Mesenchymal stem cell (in vitro differentiated cells and primary cell): ENCODE measurements around the gene RAB22A.

Source experiments
- DNase-seq: peaks from one replicate; pipeline ENCODE4 v3.0.0-alpha.2; 2013
- H2AFZ ChIP-seq: one replicate; pipeline ENCODE4 v1.6.1; 2013; ENCODE audit warnings: low read depth, mild to moderate bottlenecking, control low read depth, inconsistent platforms, low read length, moderate library complexity
- H2AK5ac ChIP-seq: 2 replicates; pipeline ENCODE4 v1.6.1; 2013; ENCODE audit warnings: low read length, moderate library complexity, mild to moderate bottlenecking, inconsistent platforms; ENCODE audit not compliant: severe bottlenecking
- H2BK120ac ChIP-seq: one replicate; pipeline ENCODE4 v1.6.1; 2013; ENCODE audit warnings: low read depth, mild to moderate bottlenecking, inconsistent platforms, low read length, moderate library complexity
- H2BK12ac ChIP-seq, 2 experiments: one replicate each; pipeline ENCODE4 v1.6.1; 2013; ENCODE audit warnings: inconsistent platforms in 2 of 2, low read length in 2 of 2, mild to moderate bottlenecking in 2 of 2, moderate library complexity in 2 of 2, control low read depth in 1 of 2
- H2BK15ac ChIP-seq: one replicate; pipeline ENCODE4 v1.6.1; 2013; ENCODE audit warnings: mild to moderate bottlenecking, low read depth, inconsistent platforms; ENCODE audit not compliant: poor library complexity, severe bottlenecking
- H2BK5ac ChIP-seq: 2 replicates; pipeline ENCODE4 v1.6.1; 2013; ENCODE audit warnings: low read depth, mild to moderate bottlenecking, low read length, control low read depth, inconsistent platforms; ENCODE audit not compliant: poor library complexity, severe bottlenecking
- H3K14ac ChIP-seq, 2 experiments: one replicate each; pipeline ENCODE4 v1.6.1; 2013; ENCODE audit warnings: inconsistent platforms in 2 of 2, low read length in 2 of 2, control low read depth in 1 of 2, mild to moderate bottlenecking in 1 of 2, moderate library complexity in 1 of 2
- H3K18ac ChIP-seq, 2 experiments: one replicate each; pipeline ENCODE4 v1.6.1; 2013; ENCODE audit warnings: inconsistent platforms in 2 of 2, low read length in 2 of 2, control low read depth in 1 of 2, low read depth in 1 of 2, mild to moderate bottlenecking in 1 of 2
- H3K23ac ChIP-seq, 2 experiments: one replicate each; pipeline ENCODE4 v1.6.1; 2013; ENCODE audit warnings: inconsistent platforms in 2 of 2, low read length in 2 of 2, mild to moderate bottlenecking in 2 of 2, moderate library complexity in 2 of 2, control low read depth in 1 of 2
- H3K27ac ChIP-seq: 2 replicates; pipeline ENCODE4 v1.5.1; 2013; ENCODE audit warnings: mild to moderate bottlenecking, moderate library complexity, low read length, control low read depth, inconsistent platforms; ENCODE audit not compliant: poor library complexity, severe bottlenecking
- H3K27me3 ChIP-seq, 2 experiments: 2 replicates each; pipeline versions ENCODE4 v1.6.1 to v1.7.0; 2013; ENCODE audit warnings: low read length in 2 of 2, mild to moderate bottlenecking in 2 of 2, moderate library complexity in 2 of 2, control low read depth in 1 of 2, inconsistent platforms in 1 of 2; ENCODE audit not compliant: control insufficient read depth in 1 of 2, insufficient read depth in 1 of 2
- H3K36me3 ChIP-seq, 2 experiments: 2 replicates each; pipeline versions ENCODE4 v1.6.1 to v1.7.0; 2013; ENCODE audit warnings: low read length in 2 of 2, control low read depth in 1 of 2, inconsistent platforms in 1 of 2, low read depth in 1 of 2, mild to moderate bottlenecking in 1 of 2; ENCODE audit not compliant: insufficient read depth in 2 of 2, control insufficient read depth in 1 of 2
- H3K4ac ChIP-seq, 2 experiments: one replicate each; pipeline ENCODE4 v1.6.1; 2013; ENCODE audit warnings: inconsistent platforms in 2 of 2, low read length in 2 of 2, mild to moderate bottlenecking in 2 of 2, moderate library complexity in 2 of 2, control low read depth in 1 of 2, low read depth in 1 of 2
- H3K4me1 ChIP-seq: 2 replicates; pipeline ENCODE4 v1.6.1; 2013; ENCODE audit warnings: low read depth, low read length, control low read depth; ENCODE audit not compliant: control insufficient read depth, insufficient read depth
- H3K4me2 ChIP-seq: 2 replicates; pipeline ENCODE4 v1.6.1; 2013; ENCODE audit warnings: low read length, mild to moderate bottlenecking, inconsistent platforms; ENCODE audit not compliant: poor library complexity, severe bottlenecking
- H3K4me3 ChIP-seq, 2 experiments: 2 replicates each; pipeline versions ENCODE4 v1.5.1 to v1.7.0; 2013; ENCODE audit warnings: low read length in 2 of 2, mild to moderate bottlenecking in 2 of 2, control low read depth in 1 of 2, low read depth in 1 of 2; ENCODE audit not compliant: insufficient read depth in 1 of 2
- H3K79me1 ChIP-seq: replicated peaks from 2 replicates; pipeline ENCODE4 v1.6.1; 2013; ENCODE audit warnings: mild to moderate bottlenecking, control low read depth, low read length, inconsistent platforms; ENCODE audit not compliant: poor library complexity, severe bottlenecking
- H3K9ac ChIP-seq: 2 replicates; pipeline ENCODE4 v1.7.0; 2013; ENCODE audit warnings: mild to moderate bottlenecking, low read length, moderate library complexity
- H3K9me3 ChIP-seq: 2 replicates; pipeline ENCODE4 v1.7.0; 2013; ENCODE audit warnings: mild to moderate bottlenecking, low read length; ENCODE audit not compliant: control insufficient read depth
- H4K8ac ChIP-seq: one replicate; pipeline ENCODE4 v1.6.1; 2013; ENCODE audit warnings: inconsistent platforms, mild to moderate bottlenecking, low read length, moderate library complexity
- H4K91ac ChIP-seq: one replicate; pipeline ENCODE4 v1.6.1; 2013; ENCODE audit warnings: mild to moderate bottlenecking, low read length, inconsistent platforms
- WGBS: methylation state at CpG from one replicate; pipeline ENCODE4 v1.1.7; 2013; ENCODE audit warnings: mixed read lengths; 5-methylcytosine and 5-hydroxymethylcytosine counted together

Gene RAB22A

DNA sequence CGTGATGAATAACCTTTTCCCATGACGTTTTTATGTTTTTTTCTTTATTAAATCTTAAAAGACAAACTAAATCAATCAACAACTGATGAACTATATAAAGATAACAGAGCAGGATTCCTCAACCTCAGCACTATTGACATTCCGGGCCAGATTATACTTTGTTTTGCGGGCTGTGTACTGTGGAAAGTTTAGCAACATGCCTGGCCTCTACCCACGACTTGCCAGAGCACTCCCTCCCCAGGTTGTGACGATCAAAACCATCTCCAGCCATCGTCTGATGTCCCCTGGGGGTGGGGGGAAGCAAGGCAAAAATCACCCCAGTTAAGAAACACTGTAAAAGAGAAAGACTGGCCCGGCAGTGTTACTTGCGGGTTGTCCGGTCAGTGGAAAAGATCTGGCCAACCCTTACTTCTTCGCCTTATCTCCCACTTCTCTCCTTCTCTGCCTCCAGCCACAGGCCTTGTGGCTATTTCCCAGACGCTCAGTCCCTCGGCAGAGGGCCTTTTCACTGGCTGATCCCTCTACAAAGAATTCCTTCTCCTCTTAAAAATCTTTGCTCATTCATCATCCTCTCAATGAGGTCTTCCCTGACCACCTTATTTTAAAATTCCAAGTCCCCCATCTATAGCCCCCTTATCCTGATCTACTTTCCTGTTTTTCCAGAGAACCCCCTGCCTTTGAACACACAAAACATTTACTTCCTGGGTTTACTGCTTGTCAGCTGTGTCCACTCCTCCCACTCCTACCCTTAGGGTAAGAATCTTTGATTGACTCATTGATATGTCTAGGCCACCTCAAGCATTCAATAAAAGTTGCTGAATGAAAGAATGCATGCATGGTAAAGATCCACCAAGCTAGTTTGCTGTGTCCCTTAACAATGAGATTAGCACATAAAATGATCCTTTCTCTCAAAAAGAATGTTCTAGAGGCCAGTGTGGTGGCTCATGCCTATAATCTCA, 14.7 kb upstream of the RAB22A start:
- H3K27me3 ChIP-seq, result no peaks in the 10 kb centered on the region
- no peak overlapping the region for H4K91ac ChIP-seq
- no peak overlapping the region for H2BK15ac ChIP-seq
- H3K14ac ChIP-seq, result no peak overlapping the region
- H3K79me1 ChIP-seq, result peaks cover 31% of the 10 kb centered on the region
- H2BK12ac ChIP-seq, result peak overlapping the region in 1 of 2 experiments; percentile 54
- H3K4me1 ChIP-seq, result peaks cover 4% of the 10 kb centered on the region
- H3K36me3 ChIP-seq, result peaks cover 0 to 3% of the 10 kb centered on the region in 2 experiments
- no peak overlapping the region for H2AFZ ChIP-seq
- peak overlapping the region in 1 of 2 experiments; percentile 48 for H3K18ac ChIP-seq
- DNase-seq, result no peak
- no peak overlapping the region for H2AK5ac ChIP-seq
- H3K9ac ChIP-seq, result no peak overlapping the region
- peak overlapping the region in 1 of 2 experiments; percentile 58 for H3K4ac ChIP-seq
- no peak overlapping the region for H2BK120ac ChIP-seq
- no peak overlapping the region for H3K23ac ChIP-seq
- no peak overlapping the region for H4K8ac ChIP-seq
- H3K4me3 ChIP-seq, result peak overlapping the region in 1 of 2 experiments; percentile 33
- no peak overlapping the region for H3K27ac ChIP-seq
- no peak overlapping the region for H2BK5ac ChIP-seq
- no peak overlapping the region for H3K4me2 ChIP-seq
- no peaks in the 10 kb centered on the region for H3K9me3 ChIP-seq
- 70% methylated on average over 13 of the region's 13 CpGs for WGBS

DNA sequence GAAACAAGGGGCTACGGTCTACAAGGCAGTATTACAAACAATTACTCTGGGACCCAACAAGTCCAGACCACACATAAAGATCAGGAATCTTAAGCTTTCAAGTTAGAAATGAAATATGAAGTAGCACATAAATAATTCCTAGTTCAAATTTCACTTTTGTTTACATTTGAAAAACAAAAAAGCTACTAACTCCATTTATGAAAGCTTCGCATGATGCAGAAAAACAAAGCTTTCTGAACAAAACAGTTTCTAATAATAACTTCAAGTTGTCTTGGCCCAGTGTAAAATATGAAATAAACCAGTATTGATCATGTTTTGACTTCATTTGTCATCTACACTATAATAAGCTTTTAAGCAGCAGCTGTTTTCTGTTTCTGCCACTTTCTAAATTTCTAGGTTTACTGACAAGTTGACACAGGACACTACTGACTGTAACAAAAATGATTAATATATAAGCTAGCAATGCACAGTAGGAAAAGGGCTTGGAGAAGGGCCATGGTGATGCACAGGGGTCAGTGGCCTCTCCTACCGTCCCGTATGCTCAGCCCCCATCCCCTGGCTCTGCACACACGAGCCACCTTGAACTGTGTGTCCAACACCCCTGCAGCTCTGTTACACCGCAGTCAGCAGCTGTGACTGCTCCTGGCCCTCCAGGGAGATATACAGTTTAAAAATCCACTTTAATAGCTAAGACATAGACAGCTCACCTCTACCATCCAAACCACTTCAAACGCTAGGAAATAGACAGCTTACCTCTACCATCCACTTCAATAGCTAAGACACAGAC, 13.3 kb upstream of the RAB22A start:
- Histone ChIP-seq H2BK12ac (no peak overlapping the region), H2BK5ac (no peak overlapping the region), H3K27me3 (no peaks in the 10 kb centered on the region), H3K14ac (no peak overlapping the region), H2AK5ac (no peak overlapping the region), H3K36me3 (peaks cover 0 to 7% of the 10 kb centered on the region in 2 experiments), H3K79me1 (peaks cover 32% of the 10 kb centered on the region), H2AFZ (no peak overlapping the region), H3K4me1 (peaks cover 4% of the 10 kb centered on the region), H3K4me2 (no peak overlapping the region), H3K9me3 (no peaks in the 10 kb centered on the region), H3K18ac (no peak overlapping the region), H3K9ac (no peak overlapping the region), H3K23ac (no peak overlapping the region), H3K4ac (no peak overlapping the region), H4K8ac (no peak overlapping the region), H2BK15ac (no peak overlapping the region), H4K91ac (no peak overlapping the region), H3K4me3 (no peak overlapping the region), H3K27ac (no peak overlapping the region), H2BK120ac (no peak overlapping the region)
- DNase-seq, result no peak
- 93% methylated on average over 5 of the region's 7 CpGs for WGBS

DNA sequence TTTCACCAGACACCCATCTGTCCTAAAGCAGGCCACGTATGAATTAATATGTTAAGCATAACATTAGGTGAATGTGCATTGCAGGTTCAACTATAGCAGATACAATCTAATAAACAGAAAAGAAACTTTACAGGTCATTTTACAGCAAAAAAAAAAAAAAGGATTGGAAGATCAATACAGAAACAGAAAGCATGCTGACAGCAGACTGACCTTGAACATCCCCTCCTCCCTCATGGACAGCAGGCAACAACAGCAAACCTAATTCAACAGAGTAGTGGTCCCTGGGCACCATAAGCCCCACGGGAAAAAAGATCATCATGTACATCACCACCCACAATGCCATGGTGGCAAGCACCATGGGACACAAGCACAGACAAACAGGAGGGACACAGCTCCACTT, 12.1 kb upstream of the RAB22A start:
- Histone ChIP-seq H2BK5ac (no peak overlapping the region), H3K79me1 (peaks cover 41% of the 10 kb centered on the region), H3K23ac (no peak overlapping the region), H2BK15ac (no peak overlapping the region), H2AFZ (no peak overlapping the region), H4K8ac (no peak overlapping the region), H3K36me3 (peaks cover 5 to 16% of the 10 kb centered on the region in 2 experiments), H3K27ac (no peak overlapping the region), H3K4me1 (peaks cover 7% of the 10 kb centered on the region), H3K4ac (no peak overlapping the region), H3K18ac (no peak overlapping the region), H3K4me2 (no peak overlapping the region), H4K91ac (no peak overlapping the region), H3K4me3 (no peak overlapping the region), H2BK120ac (no peak overlapping the region), H3K14ac (no peak overlapping the region), H2AK5ac (no peak overlapping the region), H2BK12ac (no peak overlapping the region), H3K27me3 (no peaks in the 10 kb centered on the region), H3K9me3 (no peaks in the 10 kb centered on the region), H3K9ac (no peak overlapping the region)
- DNase-seq, result no peak
- 20% methylated on average over 1 of the region's 2 CpGs for WGBS

DNA sequence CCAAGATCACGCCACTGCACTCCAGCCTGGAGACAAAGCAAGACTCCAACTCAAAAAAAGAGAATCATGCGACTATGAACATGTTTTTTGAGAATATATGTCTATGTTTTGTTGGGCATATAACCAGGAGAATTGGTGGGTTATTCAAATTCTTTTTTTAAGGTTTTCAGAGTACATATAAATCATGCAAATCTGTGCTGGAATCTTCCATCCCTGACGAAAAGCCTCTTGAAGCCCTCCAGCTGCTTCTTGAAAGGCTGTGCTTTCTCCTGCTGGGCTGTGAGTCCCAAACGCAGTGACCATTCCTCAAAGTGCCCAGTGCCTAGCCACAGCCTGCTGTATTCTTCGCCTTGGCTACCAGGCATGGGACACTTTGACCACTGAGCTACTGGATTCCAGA, 9.2 kb upstream of the RAB22A start:
- no peak overlapping the region for H2BK15ac ChIP-seq
- no peak overlapping the region for H4K91ac ChIP-seq
- no peaks in the 10 kb centered on the region for H3K27me3 ChIP-seq
- H3K27ac ChIP-seq, result no peak overlapping the region
- peaks cover 6% of the 10 kb centered on the region for H3K4me1 ChIP-seq
- no peak overlapping the region for H2BK5ac ChIP-seq
- H2BK120ac ChIP-seq, result no peak overlapping the region
- 91% methylated on average over 5 of the region's 5 CpGs for WGBS
- H3K9ac ChIP-seq, result no peak overlapping the region
- H2BK12ac ChIP-seq, result no peak overlapping the region
- no peaks in the 10 kb centered on the region for H3K9me3 ChIP-seq
- H3K4ac ChIP-seq, result no peak overlapping the region
- H3K36me3 ChIP-seq, result peaks cover 5 to 26% of the 10 kb centered on the region in 2 experiments
- H3K18ac ChIP-seq, result no peak overlapping the region
- DNase-seq, result no peak
- no peak overlapping the region for H3K23ac ChIP-seq
- no peak overlapping the region for H3K14ac ChIP-seq
- H3K79me1 ChIP-seq, result peaks cover 37% of the 10 kb centered on the region
- no peak overlapping the region for H3K4me2 ChIP-seq
- no peak overlapping the region for H4K8ac ChIP-seq
- no peak overlapping the region for H2AFZ ChIP-seq
- no peak overlapping the region for H3K4me3 ChIP-seq
- H2AK5ac ChIP-seq, result no peak overlapping the region
